Astrocyte (in vitro differentiated cells and primary cell): Measurements from ENCODE around the gene AGPAT4. TPM values are rescaled to one million over a fixed set of nuclear protein-coding genes. Genes with fewer than 3 reads are reported as not detected.
A peak's percentile ranks its signal among the peaks of the same experiment; 100 is the strongest.

ENCODE experiments used
- DNase-seq: peaks from one replicate; pipeline ENCODE4 v3.0.0-alpha.2; 2010; ENCODE audit warnings: low read depth
- FAIRE-seq: peaks from 2 replicates; lab custom pipeline; 2011; peaks lifted over from hg19 to GRCh38; lab: Jason Lieb, UNC
- H2AFZ ChIP-seq: 2 replicates; pipeline ENCODE4 v1.6.0; 2012; ENCODE audit warnings: low read depth, low read length, inconsistent platforms
- H3K27ac ChIP-seq: 2 replicates; pipeline ENCODE4 v1.5.1; 2011; ENCODE audit warnings: low read depth, low read length, inconsistent platforms
- H3K27me3 ChIP-seq: 2 replicates; pipeline ENCODE4 v1.6.0; 2011; ENCODE audit warnings: low read length, inconsistent platforms; ENCODE audit not compliant: insufficient read depth
- H3K36me3 ChIP-seq: 2 replicates; pipeline ENCODE4 v1.5.1; 2011; ENCODE audit warnings: low read length, inconsistent platforms; ENCODE audit not compliant: insufficient read depth
- H3K4me1 ChIP-seq: 2 replicates; pipeline ENCODE4 v1.5.1; 2011; ENCODE audit warnings: low read length, inconsistent platforms; ENCODE audit not compliant: insufficient read depth
- H3K4me2 ChIP-seq: 2 replicates; pipeline ENCODE4 v1.6.0; 2012; ENCODE audit warnings: low read length, inconsistent platforms
- H3K4me3 ChIP-seq: 2 replicates; pipeline ENCODE4 v1.5.1; 2011; ENCODE audit warnings: low read depth, mild to moderate bottlenecking, low read length, inconsistent platforms; ENCODE audit not compliant: insufficient read depth
- H3K79me2 ChIP-seq: 2 replicates; pipeline ENCODE4 v1.6.0; 2012; ENCODE audit warnings: mild to moderate bottlenecking, low read length, inconsistent platforms; ENCODE audit not compliant: insufficient read depth
- H3K9ac ChIP-seq: 2 replicates; pipeline ENCODE4 v1.6.0; 2012; ENCODE audit warnings: mild to moderate bottlenecking, low read length, inconsistent platforms
- H3K9me3 ChIP-seq: 2 replicates; pipeline ENCODE4 v1.5.1; 2012; ENCODE audit warnings: low read depth, mild to moderate bottlenecking, low read length, inconsistent platforms; ENCODE audit not compliant: insufficient read depth
- H4K20me1 ChIP-seq: 2 replicates; pipeline ENCODE4 v1.6.0; 2012; ENCODE audit warnings: low read length, inconsistent platforms; ENCODE audit not compliant: insufficient read depth
- H3K27ac Mint-ChIP-seq: one replicate; pipeline ENCODE4 v1.8.0; 2021; ENCODE audit warnings: mild to moderate bottlenecking, mixed read lengths; ENCODE audit not compliant: unreplicated experiment
- H3K27me3 Mint-ChIP-seq: one replicate; pipeline ENCODE4 v1.8.0; 2021; ENCODE audit warnings: low read depth, mixed read lengths; ENCODE audit not compliant: unreplicated experiment
- H3K36me3 Mint-ChIP-seq: one replicate; pipeline ENCODE4 v1.8.0; 2021; ENCODE audit warnings: low read depth, mixed read lengths; ENCODE audit not compliant: unreplicated experiment
- H3K4me1 Mint-ChIP-seq: one replicate; pipeline ENCODE4 v1.8.0; 2021; ENCODE audit warnings: low read depth, mixed read lengths; ENCODE audit not compliant: unreplicated experiment
- H3K4me3 Mint-ChIP-seq: one replicate; pipeline ENCODE4 v1.8.0; 2021; ENCODE audit warnings: mild to moderate bottlenecking, moderate library complexity, mixed read lengths; ENCODE audit not compliant: unreplicated experiment
- H3K9me3 Mint-ChIP-seq: one replicate; pipeline ENCODE4 v1.8.0; 2021; ENCODE audit warnings: mild to moderate bottlenecking, mixed read lengths; ENCODE audit not compliant: unreplicated experiment
- CTCF ChIP-seq: IDR thresholded peaks from 2 replicates; pipeline ENCODE4 v1.5.1; 2011; ENCODE audit warnings: low read depth, mild to moderate bottlenecking, inconsistent platforms, low read length, moderate library complexity; ENCODE audit not compliant: insufficient read depth
- EZH2 ChIP-seq: IDR thresholded peaks from 2 replicates; pipeline ENCODE4 v1.6.1; 2012; ENCODE audit warnings: mild to moderate bottlenecking, low read length, inconsistent platforms; ENCODE audit not compliant: insufficient read depth
- total RNA-seq: library from RNA; stranded (reverse); gene quantifications from 2 replicates; pipeline ENCODE4 v1.2.1, GENCODE V29; 2021

AGPAT4 gene
- total RNA-seq, 1 donor from 2014 or later, result 27.2 TPM

- Histone ChIP-seq H2AFZ (peak overlapping the region; percentile 11), H3K4me2 (peak overlapping the region; percentile 61), H3K79me2 (peaks cover 3% of the 10 kb centered on the region), H3K9ac (peak overlapping the region; percentile 49), H3K36me3 (peaks cover 7% of the 10 kb centered on the region), H3K27ac (peak overlapping the region; percentile 84), H3K27me3 (no peaks in the 10 kb centered on the region), H4K20me1 (peaks cover 5% of the 10 kb centered on the region), H3K4me1 (peaks cover 23% of the 10 kb centered on the region), H3K4me3 (no peak overlapping the region), H3K9me3 (no peaks in the 10 kb centered on the region)
- FAIRE-seq (peak; percentile 92), DNase-seq (peak; percentile 97)
- Mint-ChIP-seq H3K36me3 (peaks cover 19% of the 10 kb centered on the region), H3K4me1 (peaks cover 27% of the 10 kb centered on the region), H3K27me3 (no peaks in the 10 kb centered on the region), H3K9me3 (no peaks in the 10 kb centered on the region), H3K27ac (peak overlapping the region; percentile 65), H3K4me3 (no peak overlapping the region)
- TF ChIP-seq CTCF, result no peak
- no peak for TF ChIP-seq EZH2
Observed at GRCh38 chr6:161168281-161168891, 105.5 kb downstream of the AGPAT4 start.

GRCh38 chr6:161166677-161167076, 107.2 kb downstream of the AGPAT4 start:
- Histone ChIP-seq H3K36me3 (peaks cover 7% of the 10 kb centered on the region), H3K27me3 (no peaks in the 10 kb centered on the region), H3K4me3 (no peak overlapping the region), H2AFZ (no peak overlapping the region), H4K20me1 (peaks cover 5% of the 10 kb centered on the region), H3K9ac (no peak overlapping the region), H3K27ac (no peak overlapping the region), H3K4me2 (no peak overlapping the region), H3K79me2 (no peaks in the 10 kb centered on the region), H3K9me3 (no peaks in the 10 kb centered on the region), H3K4me1 (peaks cover 23% of the 10 kb centered on the region)
- H3K9me3 Mint-ChIP-seq, result no peaks in the 10 kb centered on the region
- FAIRE-seq, result no peak
- H3K36me3 Mint-ChIP-seq, result peaks cover 27% of the 10 kb centered on the region
- H3K4me1 Mint-ChIP-seq, result peaks cover 31% of the 10 kb centered on the region
- DNase-seq, result no peak
- TF ChIP-seq EZH2 (no peak), CTCF (no peak)
- no peak overlapping the region for H3K4me3 Mint-ChIP-seq
- H3K27ac Mint-ChIP-seq, result peak overlapping the region; percentile 38
- H3K27me3 Mint-ChIP-seq, result no peaks in the 10 kb centered on the region

- Mint-ChIP-seq H3K27me3 (no peaks in the 10 kb centered on the region), H3K9me3 (no peaks in the 10 kb centered on the region), H3K36me3 (peaks cover 29% of the 10 kb centered on the region), H3K4me1 (peaks cover 33% of the 10 kb centered on the region), H3K4me3 (no peak overlapping the region), H3K27ac (no peak overlapping the region)
- no peak overlapping the region for H3K27ac ChIP-seq
- H2AFZ ChIP-seq, result no peak overlapping the region
- no peaks in the 10 kb centered on the region for H3K79me2 ChIP-seq
- no peak for FAIRE-seq
- TF ChIP-seq CTCF (no peak), EZH2 (no peak)
- H3K27me3 ChIP-seq, result no peaks in the 10 kb centered on the region
- H3K9me3 ChIP-seq, result no peaks in the 10 kb centered on the region
- peaks cover 7% of the 10 kb centered on the region for H3K36me3 ChIP-seq
- no peak overlapping the region for H3K9ac ChIP-seq
- H3K4me2 ChIP-seq, result no peak overlapping the region
- no peak overlapping the region for H3K4me3 ChIP-seq
- no peak for DNase-seq
- peaks cover 23% of the 10 kb centered on the region for H3K4me1 ChIP-seq
- H4K20me1 ChIP-seq, result peaks cover 5% of the 10 kb centered on the region
Observed at GRCh38 chr6:161166176-161166575, 107.7 kb downstream of the AGPAT4 start.
